HCT116 (cell line): ENCODE data around the gene RAD9A. TPM values are rescaled to one million over a fixed set of nuclear protein-coding genes. Genes with fewer than 3 reads are reported as not detected.
A peak's percentile ranks its signal among the peaks of the same experiment; 100 is the strongest.

Source experiments
- ATAC-seq: fragments of 200-7000 bp; cut with Tn5 transposase; 2 replicates; pipeline ENCODE4 v1.9.1; 2020; ENCODE audit warnings: mild to moderate bottlenecking, moderate library complexity
- BruUV-seq: library from RNA; stranded (reverse); fragments of 400-500 nt; replicated peaks from 2 replicates; lab custom pipeline; 2021; lab: Mats Ljungman, UMichigan
- CTCF ChIA-PET: fragments of 300-600 bp; sonication (Branson Sonifier 250); formaldehyde crosslinking; loops from one replicate; lab custom pipeline; 2021; ENCODE audit warnings: antibody characterized with exemption; lab: Charles Lee
- POLR2A ChIA-PET: fragments of 300-600, 350-600 bp; sonication (Branson Sonifier 250); formaldehyde crosslinking; loops from one replicate; lab custom pipeline; 2021; ENCODE audit warnings: antibody characterized with exemption; lab: Charles Lee
- RAD21 ChIA-PET, 2 experiments: fragments of 300-600 bp; sonication (Branson Sonifier 250); formaldehyde crosslinking; loops; one replicate each; lab custom pipeline; 2023; ENCODE audit warnings: low total read pairs in 2 of 2; ENCODE audit not compliant: uncharacterized antibody in 2 of 2, unreplicated experiment in 2 of 2, low non-redundant PET in 1 of 2; lab: Charles Lee
- DNase-seq: peaks from one replicate; pipeline ENCODE4 v3.0.0-alpha.2; 2010; ENCODE audit warnings: low read depth, low spot score
- H2AFZ ChIP-seq: fragments of 200-600 bp; shearing (Covaris generic), sonication (generic); 2 replicates; pipeline ENCODE4 v1.6.1; 2017; ENCODE audit warnings: low read depth, mixed run types, mixed read lengths, antibody characterized with exemption, low read length; ENCODE audit not compliant: poor library complexity, severe bottlenecking
- H3K27ac ChIP-seq: 2 replicates; pipeline ENCODE4 v1.5.1; 2012; ENCODE audit warnings: low read depth, low read length
- H3K27me3 ChIP-seq: fragments of 200-600 bp; sonication (generic); 2 replicates; pipeline ENCODE4 v1.6.1; 2016; ENCODE audit warnings: mixed run types, low read length, mixed read lengths; ENCODE audit not compliant: insufficient read depth
- H3K36me3 ChIP-seq, 2 experiments: fragments of 200-500 bp in 1 of 2; fragments of 200-600 bp in 1 of 2; sonication (Bioruptor generic) in 1 of 2; sonication (generic) in 1 of 2; 2 replicates each; pipeline versions ENCODE4 v1.5.1 to v1.6.1; 2014 to 2016; ENCODE audit warnings: low read length in 2 of 2, inconsistent platforms in 1 of 2, mixed read lengths in 1 of 2, mixed run types in 1 of 2; ENCODE audit not compliant: insufficient read depth in 2 of 2, control insufficient read depth in 1 of 2
- H3K4me1 ChIP-seq, 2 experiments: fragments of 200-600 bp in 1 of 2; sonication (generic) in 1 of 2; 2 replicates each; pipeline versions ENCODE4 v1.5.1 to v1.6.1; 2012 to 2017; ENCODE audit warnings: low read length in 2 of 2, inconsistent platforms in 1 of 2, mild to moderate bottlenecking in 1 of 2, mixed read lengths in 1 of 2, mixed run types in 1 of 2, moderate library complexity in 1 of 2; ENCODE audit not compliant: insufficient read depth in 2 of 2, control insufficient read depth in 1 of 2
- H3K4me2 ChIP-seq: fragments of 200-600 bp; sonication (generic); 2 replicates; pipeline ENCODE4 v1.6.1; 2017; ENCODE audit warnings: mixed run types, low read length, mixed read lengths
- H3K4me3 ChIP-seq, 2 experiments: fragments of 200-600 bp in 1 of 2; sonication (generic) in 1 of 2; replicated peaks in 1 of 2; 2 replicates each; pipeline ENCODE4 v1.5.1; 2011 to 2016; ENCODE audit warnings: low read length in 2 of 2, control low read depth in 1 of 2, low read depth in 1 of 2, mild to moderate bottlenecking in 1 of 2, mixed read lengths in 1 of 2, mixed run types in 1 of 2
- H3K79me2 ChIP-seq: fragments of 200-600 bp; sonication (generic); 2 replicates; pipeline ENCODE4 v1.6.1; 2017; ENCODE audit warnings: mild to moderate bottlenecking, mixed run types, low read length, moderate library complexity, mixed read lengths; ENCODE audit not compliant: insufficient read depth
- H3K9ac ChIP-seq: fragments of 200-600 bp; sonication (generic); 2 replicates; pipeline ENCODE4 v1.6.1; 2016; ENCODE audit warnings: low read length, mixed read lengths
- H3K9me2 ChIP-seq: fragments of 200-600 bp; sonication (generic), shearing (Covaris generic); 2 replicates; pipeline ENCODE4 v1.6.1; 2017; ENCODE audit warnings: mixed run types, mild to moderate bottlenecking, moderate library complexity; ENCODE audit not compliant: insufficient read depth
- H3K9me3 ChIP-seq, 2 experiments: fragments of 200-500 bp in 1 of 2; fragments of 200-600 bp in 1 of 2; sonication (Bioruptor generic) in 1 of 2; sonication (generic) in 1 of 2; 2 replicates each; pipeline ENCODE4 v1.6.1; 2014 to 2017; ENCODE audit warnings: low read length in 2 of 2, mixed read lengths in 2 of 2, inconsistent platforms in 1 of 2, low read depth in 1 of 2, mild to moderate bottlenecking in 1 of 2, mixed run types in 1 of 2, moderate library complexity in 1 of 2; ENCODE audit not compliant: control insufficient read depth in 1 of 2, insufficient read depth in 1 of 2
- H4K20me1 ChIP-seq: fragments of 200-600 bp; sonication (generic), shearing (Covaris generic); 2 replicates; pipeline ENCODE4 v1.6.1; 2017; ENCODE audit warnings: mixed run types, mild to moderate bottlenecking, moderate library complexity; ENCODE audit not compliant: insufficient read depth
- EGR1 ChIP-seq: IDR thresholded peaks from 2 replicates; pipeline ENCODE4 v1.6.1; 2012; ENCODE audit warnings: low read depth
- EZH2phosphoT487 ChIP-seq: fragments of 200-600 bp; IDR thresholded peaks from 2 replicates; pipeline ENCODE4 v1.6.1; 2018; ENCODE audit warnings: antibody characterized with exemption, borderline replicate concordance
- JUND ChIP-seq: IDR thresholded peaks from 2 replicates; pipeline ENCODE4 v1.6.1; 2012
- POLR2AphosphoS5 ChIP-seq: IDR thresholded peaks from 2 replicates; pipeline ENCODE4 v1.6.1; 2011; ENCODE audit warnings: mild to moderate bottlenecking, low read depth, low read length, moderate library complexity
- TCF7L2 ChIP-seq: IDR thresholded peaks from 2 replicates; pipeline ENCODE4 v1.7.0; 2011; ENCODE audit warnings: borderline replicate concordance, inconsistent platforms; ENCODE audit not compliant: insufficient read depth, insufficient read length; ENCODE audit errors: extremely low read depth
- ZNF274 ChIP-seq: fragments of 200-500 bp; sonication (Bioruptor generic); IDR thresholded peaks from 2 replicates; pipeline ENCODE4 v1.6.1; 2014; ENCODE audit warnings: mild to moderate bottlenecking, low read depth, low read length, inconsistent platforms
- intact Hi-C: fragments of 100-400 bp; cut with micrococcal nuclease; formaldehyde crosslinking; loops from 2 replicates; pipeline ENCODE4 v1.10.0; 2022
- total RNA-seq: library from RNA; stranded (reverse); gene quantifications from one replicate; pipeline ENCODE4 v1.2.1, GENCODE V29; 2021; ENCODE audit not compliant: unreplicated experiment
- TF ChIP-seq, protein P1 (sequence below): IDR thresholded peaks from 2 replicates; pipeline ENCODE4 v1.6.1; 2012; ENCODE audit warnings: low read depth
- TF ChIP-seq, protein P2 (sequence below): IDR thresholded peaks from 2 replicates; pipeline ENCODE4 v1.6.1; 2012

RAD9A gene
- total RNA-seq, 1 experiment from 2014 or later, result 49.8 TPM

DNA sequence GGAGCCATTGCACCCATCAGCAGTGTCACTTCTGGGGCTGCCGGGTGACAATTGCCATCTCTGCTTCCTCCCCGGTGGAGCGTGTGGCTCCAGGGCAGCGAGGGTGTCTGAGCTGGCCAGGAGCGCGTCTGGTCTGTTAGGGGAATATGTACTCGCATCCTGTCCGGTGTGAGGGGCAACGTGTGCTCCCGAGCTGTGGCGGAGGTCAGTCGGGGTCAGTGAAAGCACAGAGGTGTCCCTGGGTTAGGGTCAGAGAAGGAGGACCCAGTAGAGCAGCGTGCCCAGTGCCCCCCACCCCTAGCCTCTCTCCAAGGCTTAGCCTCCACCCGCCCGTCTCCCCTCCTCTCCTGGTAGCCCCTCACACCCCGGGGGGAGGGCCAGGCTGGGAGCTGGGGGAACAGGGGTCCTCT lies 19.9 kb upstream of the RAD9A start (continued):
- TF ChIP-seq, protein P1, sequence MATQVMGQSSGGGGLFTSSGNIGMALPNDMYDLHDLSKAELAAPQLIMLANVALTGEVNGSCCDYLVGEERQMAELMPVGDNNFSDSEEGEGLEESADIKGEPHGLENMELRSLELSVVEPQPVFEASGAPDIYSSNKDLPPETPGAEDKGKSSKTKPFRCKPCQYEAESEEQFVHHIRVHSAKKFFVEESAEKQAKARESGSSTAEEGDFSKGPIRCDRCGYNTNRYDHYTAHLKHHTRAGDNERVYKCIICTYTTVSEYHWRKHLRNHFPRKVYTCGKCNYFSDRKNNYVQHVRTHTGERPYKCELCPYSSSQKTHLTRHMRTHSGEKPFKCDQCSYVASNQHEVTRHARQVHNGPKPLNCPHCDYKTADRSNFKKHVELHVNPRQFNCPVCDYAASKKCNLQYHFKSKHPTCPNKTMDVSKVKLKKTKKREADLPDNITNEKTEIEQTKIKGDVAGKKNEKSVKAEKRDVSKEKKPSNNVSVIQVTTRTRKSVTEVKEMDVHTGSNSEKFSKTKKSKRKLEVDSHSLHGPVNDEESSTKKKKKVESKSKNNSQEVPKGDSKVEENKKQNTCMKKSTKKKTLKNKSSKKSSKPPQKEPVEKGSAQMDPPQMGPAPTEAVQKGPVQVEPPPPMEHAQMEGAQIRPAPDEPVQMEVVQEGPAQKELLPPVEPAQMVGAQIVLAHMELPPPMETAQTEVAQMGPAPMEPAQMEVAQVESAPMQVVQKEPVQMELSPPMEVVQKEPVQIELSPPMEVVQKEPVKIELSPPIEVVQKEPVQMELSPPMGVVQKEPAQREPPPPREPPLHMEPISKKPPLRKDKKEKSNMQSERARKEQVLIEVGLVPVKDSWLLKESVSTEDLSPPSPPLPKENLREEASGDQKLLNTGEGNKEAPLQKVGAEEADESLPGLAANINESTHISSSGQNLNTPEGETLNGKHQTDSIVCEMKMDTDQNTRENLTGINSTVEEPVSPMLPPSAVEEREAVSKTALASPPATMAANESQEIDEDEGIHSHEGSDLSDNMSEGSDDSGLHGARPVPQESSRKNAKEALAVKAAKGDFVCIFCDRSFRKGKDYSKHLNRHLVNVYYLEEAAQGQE, result no peak
- TF ChIP-seq ZNF274 (no peak), EGR1 (no peak), EZH2phosphoT487 (no peak), POLR2AphosphoS5 (no peak), TCF7L2 (no peak), JUND (no peak)
- TF ChIP-seq, protein P2, sequence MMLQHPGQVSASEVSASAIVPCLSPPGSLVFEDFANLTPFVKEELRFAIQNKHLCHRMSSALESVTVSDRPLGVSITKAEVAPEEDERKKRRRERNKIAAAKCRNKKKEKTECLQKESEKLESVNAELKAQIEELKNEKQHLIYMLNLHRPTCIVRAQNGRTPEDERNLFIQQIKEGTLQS, result no peak

DNA sequence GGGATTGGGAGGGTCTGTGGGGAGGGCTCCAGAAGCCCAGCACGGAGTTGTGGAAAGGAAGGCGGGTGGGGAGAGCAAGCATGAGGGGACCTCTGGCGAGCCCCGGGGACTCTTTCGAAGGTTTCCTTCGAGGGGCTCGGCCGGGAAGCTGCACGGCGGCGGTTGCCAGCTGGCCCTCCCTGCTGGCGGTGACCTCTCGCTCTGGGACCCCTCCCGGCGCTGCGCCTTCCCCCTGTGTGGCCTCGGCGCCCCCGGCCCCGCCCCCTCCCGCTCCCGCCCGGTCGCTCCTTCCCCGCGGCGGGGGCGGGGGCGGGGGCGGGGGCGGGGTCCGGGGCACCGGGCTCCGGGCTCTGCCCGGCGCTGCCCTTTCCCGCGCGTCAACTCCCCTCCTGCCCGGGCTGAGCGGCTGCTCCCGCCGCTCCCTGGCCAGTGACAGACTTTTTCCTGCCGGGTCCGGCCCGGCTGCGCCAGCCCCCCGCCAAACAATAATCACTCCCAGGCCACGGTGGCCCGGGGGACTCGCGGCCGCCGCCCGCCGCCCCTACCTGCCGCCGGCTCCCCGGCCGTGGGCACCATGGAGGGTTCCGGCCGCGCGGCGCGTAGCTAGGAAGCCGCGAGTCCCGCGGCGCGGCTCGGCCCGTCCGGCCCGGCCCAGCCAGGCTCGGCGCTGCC lies 19.3 kb upstream of the RAD9A start:
- Histone ChIP-seq H3K9me2 (no peaks in the 10 kb centered on the region), H3K36me3 (no peaks in the 10 kb centered on the region; a peak in 1 of 4 replicates), H3K27ac (peak overlapping the region; percentile 100), H3K27me3 (no peaks in the 10 kb centered on the region), H3K9ac (peak overlapping the region; percentile 100), H3K4me1 (peaks cover 44 to 81% of the 10 kb centered on the region in 2 experiments), H3K4me2 (peak overlapping the region; percentile 88), H3K4me3 (peak overlapping the region; percentile 64 to 83), H3K79me2 (peaks cover 54% of the 10 kb centered on the region), H2AFZ (no peak overlapping the region), H4K20me1 (no peaks in the 10 kb centered on the region), H3K9me3 (no peaks in the 10 kb centered on the region)
- ChIA-PET POLR2A (interaction anchor here (2.0 to 15.1 kb wide), 3 partner anchors 9 to 18 kb away, joined by 7 to 210 read pairs (median 15); partner anchors contain the start of gene POLD4), CTCF (interaction anchor here (5.0 to 15.5 kb wide), 2 partner anchors 9 to 16 kb away, joined by 44 to 456 read pairs; partner anchors contain the start of gene POLD4), RAD21 (interaction anchor here (0.6 to 3.3 kb wide), 2 partner anchors 10 to 111 kb away, joined by 3 to 15 read pairs; no protein-coding TSS in a partner anchor)
- DNase-seq (no peak), ATAC-seq (no peak)
- no TSS peak for BruUV-seq
- TF ChIP-seq POLR2AphosphoS5, result peak; percentile 51
- TF ChIP-seq, protein P2, result no peak
- intact Hi-C loops, result no loop called here
